ENCODE measurements around the gene GIT2. TPM values are rescaled to one million over a fixed set of nuclear protein-coding genes. Genes with fewer than 3 reads are reported as not detected.

Gene GIT2
- total and polyA plus RNA-seq, 3 donors from 2014 or later = 47.2 to 51.9 (median 47.2) TPM

DNA sequence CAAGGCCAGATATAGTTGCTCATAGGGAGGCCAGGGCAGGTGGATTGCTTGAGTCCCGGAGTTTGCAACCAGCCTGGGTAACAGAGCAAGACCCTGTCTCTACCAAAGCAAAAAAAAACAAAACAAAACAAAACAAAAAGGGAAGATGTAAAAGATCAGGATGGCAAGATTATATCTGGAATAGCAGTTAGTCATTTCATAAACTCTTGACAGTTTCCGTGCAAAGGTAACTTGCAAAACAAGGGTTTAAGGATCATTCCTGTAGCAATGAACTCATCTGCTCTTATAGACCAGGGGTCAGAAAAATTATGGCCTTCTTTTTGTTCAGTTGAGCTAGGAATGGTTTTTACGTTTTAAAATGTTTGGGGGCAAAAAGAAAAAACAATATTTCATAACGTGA lies 29.6 kb downstream of the GIT2 start:
- H3K27me3 ChIP-seq = no peaks in the 10 kb centered on the region
- DNase-seq = no peak
- WGBS, 2 donors = 93 to 96% methylated on average over 4 of the region's 4 CpGs
- no peaks in the 10 kb centered on the region for H3K36me3 ChIP-seq (ENCODE audit: low read depth, missing control alignments)
- H3K4me3 ChIP-seq = no peak overlapping the region
- H3K27ac ChIP-seq = no peak overlapping the region
- H3K4me1 ChIP-seq = no peaks in the 10 kb centered on the region
- no peak for TF ChIP-seq POLR2A (IDR thresholded peaks at IDR 0.05)
- TF ChIP-seq, protein P1, sequence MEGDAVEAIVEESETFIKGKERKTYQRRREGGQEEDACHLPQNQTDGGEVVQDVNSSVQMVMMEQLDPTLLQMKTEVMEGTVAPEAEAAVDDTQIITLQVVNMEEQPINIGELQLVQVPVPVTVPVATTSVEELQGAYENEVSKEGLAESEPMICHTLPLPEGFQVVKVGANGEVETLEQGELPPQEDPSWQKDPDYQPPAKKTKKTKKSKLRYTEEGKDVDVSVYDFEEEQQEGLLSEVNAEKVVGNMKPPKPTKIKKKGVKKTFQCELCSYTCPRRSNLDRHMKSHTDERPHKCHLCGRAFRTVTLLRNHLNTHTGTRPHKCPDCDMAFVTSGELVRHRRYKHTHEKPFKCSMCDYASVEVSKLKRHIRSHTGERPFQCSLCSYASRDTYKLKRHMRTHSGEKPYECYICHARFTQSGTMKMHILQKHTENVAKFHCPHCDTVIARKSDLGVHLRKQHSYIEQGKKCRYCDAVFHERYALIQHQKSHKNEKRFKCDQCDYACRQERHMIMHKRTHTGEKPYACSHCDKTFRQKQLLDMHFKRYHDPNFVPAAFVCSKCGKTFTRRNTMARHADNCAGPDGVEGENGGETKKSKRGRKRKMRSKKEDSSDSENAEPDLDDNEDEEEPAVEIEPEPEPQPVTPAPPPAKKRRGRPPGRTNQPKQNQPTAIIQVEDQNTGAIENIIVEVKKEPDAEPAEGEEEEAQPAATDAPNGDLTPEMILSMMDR (IDR thresholded peaks at IDR 0.05) = no peak
- no peaks in the 10 kb centered on the region for H3K9me3 ChIP-seq
- intact Hi-C loops (cut with DNase I; ENCODE audit: low total_unique reads) = no loop called here

- 48% methylated on average over 4 of the region's 4 CpGs for WGBS, 2 donors
- no peak overlapping the region for H3K27ac ChIP-seq
- intact Hi-C loops (cut with DNase I; ENCODE audit: low total_unique reads) = no loop called here
Observed at GRCh38 chr12:109963743-109964429, 32.3 kb downstream of the GIT2 start.

GRCh38 chr12:109963330-109963729 lies 32.8 kb downstream of the GIT2 start:
- Histone ChIP-seq H3K9me3 (no peaks in the 10 kb centered on the region), H3K36me3 (ENCODE audit: low read depth, missing control alignments) (no peaks in the 10 kb centered on the region), H3K27me3 (no peaks in the 10 kb centered on the region), H3K27ac (no peak overlapping the region), H3K4me3 (no peak overlapping the region), H3K4me1 (no peaks in the 10 kb centered on the region)
- intact Hi-C loops (cut with DNase I; ENCODE audit: low total_unique reads) = no loop called here
- TF ChIP-seq, protein P1 (IDR thresholded peaks at IDR 0.05) = no peak
- no peak for TF ChIP-seq POLR2A (IDR thresholded peaks at IDR 0.05)
- WGBS, 2 donors = 82 to 96% methylated on average over 1 of the region's 1 CpG
- DNase-seq = no peak

More at GRCh38 chr12:109963743-109964429, 32.3 kb downstream of the GIT2 start:
- H3K27me3 ChIP-seq = no peaks in the 10 kb centered on the region
- no peak for DNase-seq
- H3K4me1 ChIP-seq = no peaks in the 10 kb centered on the region
- H3K4me3 ChIP-seq = no peak overlapping the region
- no peaks in the 10 kb centered on the region for H3K9me3 ChIP-seq
- no peaks in the 10 kb centered on the region for H3K36me3 ChIP-seq (ENCODE audit: low read depth, missing control alignments)
- no peak for TF ChIP-seq POLR2A (IDR thresholded peaks at IDR 0.05)
- TF ChIP-seq, protein P1 (IDR thresholded peaks at IDR 0.05) = no peak

DNA sequence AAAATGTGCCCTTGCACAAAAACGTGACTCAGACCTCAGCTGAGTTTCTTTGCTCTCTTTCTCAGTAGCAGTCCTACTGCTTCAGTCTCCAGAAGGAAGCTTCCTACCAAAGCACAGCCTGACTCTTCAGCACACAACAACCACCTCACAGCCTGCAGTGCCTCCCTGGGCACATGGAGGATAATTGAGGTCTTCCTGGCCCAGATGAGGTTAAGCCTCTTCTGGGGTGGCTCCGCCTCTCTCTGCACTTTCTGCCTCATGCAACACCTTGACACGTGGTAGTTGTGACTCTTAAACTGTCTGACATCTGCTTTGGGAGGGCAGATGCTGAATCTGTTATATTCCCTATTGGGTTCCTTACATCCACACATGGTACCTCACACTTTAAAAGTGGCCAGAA lies 33.8 kb downstream of the GIT2 start:
- Histone ChIP-seq H3K9me3 (no peaks in the 10 kb centered on the region), H3K27ac (no peak overlapping the region), H3K4me3 (no peak overlapping the region), H3K4me1 (no peaks in the 10 kb centered on the region), H3K36me3 (ENCODE audit: low read depth, missing control alignments) (no peaks in the 10 kb centered on the region), H3K27me3 (no peaks in the 10 kb centered on the region)
- DNase-seq = no peak
- intact Hi-C loops (cut with DNase I; ENCODE audit: low total_unique reads) = no loop called here
- WGBS, 2 donors = 69 to 81% methylated on average over 3 of the region's 3 CpGs
- TF ChIP-seq, protein P1 (IDR thresholded peaks at IDR 0.05) = no peak
- no peak for TF ChIP-seq POLR2A (IDR thresholded peaks at IDR 0.05)

- Histone ChIP-seq H3K9me3 (no peaks in the 10 kb centered on the region), H3K4me3 (no peak overlapping the region), H3K27me3 (no peaks in the 10 kb centered on the region), H3K4me1 (no peaks in the 10 kb centered on the region), H3K27ac (no peak overlapping the region), H3K36me3 (ENCODE audit: low read depth, missing control alignments) (no peaks in the 10 kb centered on the region)
- WGBS, 2 donors = 89 to 93% methylated on average over 6 of the region's 6 CpGs
- TF ChIP-seq POLR2A (IDR thresholded peaks at IDR 0.05) = no peak
- TF ChIP-seq, protein P1 (IDR thresholded peaks at IDR 0.05) = no peak
- intact Hi-C loops (cut with DNase I; ENCODE audit: low total_unique reads) = no loop called here
- no peak for DNase-seq
Observed at GRCh38 chr12:109961612-109962011, 34.6 kb downstream of the GIT2 start.
